T-helper 1 cell (primary cell): ENCODE data around the gene ATP5ME.
A peak's percentile ranks its signal among the peaks of the same experiment; 100 is the strongest.

Experiments used
- DNase-seq, 5 donors: peaks; one replicate each; pipeline ENCODE4 v3.0.0-alpha.2; 2012 to 2020

Gene ATP5ME

GRCh38 chr4:666822-667544, 7.1 kb downstream of the ATP5ME start:
- DNase-seq, result no peak

- DNase-seq, result peak in 1 of 5 donors; percentile 10
These were observed 7.7 kb downstream of the ATP5ME start for GRCh38 chr4:666436-666810.

- DNase-seq, result no peak
These were observed 8.2 kb downstream of the ATP5ME start for GRCh38 chr4:665751-666435.

GRCh38 chr4:665381-665750, 8.7 kb downstream of the ATP5ME start:
- DNase-seq, result no peak

GRCh38 chr4:664713-665231, 9.3 kb downstream of the ATP5ME start:
- no peak for DNase-seq

GRCh38 chr4:663438-664428, 10.3 kb downstream of the ATP5ME start:
- peak; percentile 45 to 76 (median 66) for DNase-seq

- DNase-seq, result no peak
These were observed 11.0 kb downstream of the ATP5ME start for GRCh38 chr4:663046-663437.

- no peak for DNase-seq
These were observed 12.0 kb downstream of the ATP5ME start for GRCh38 chr4:661881-662761.

- DNase-seq, result no peak
These were observed 12.8 kb downstream of the ATP5ME start for GRCh38 chr4:661231-661630.

GRCh38 chr4:660401-660800, 13.7 kb downstream of the ATP5ME start:
- no peak for DNase-seq

- no peak for DNase-seq
These were observed 14.2 kb downstream of the ATP5ME start for GRCh38 chr4:659851-660250.

- DNase-seq, result no peak
These were observed 15.1 kb downstream of the ATP5ME start for GRCh38 chr4:658681-659667.

- DNase-seq, result no peak
These were observed 16.0 kb downstream of the ATP5ME start for GRCh38 chr4:657834-658667.

- no peak for DNase-seq
These were observed 16.7 kb downstream of the ATP5ME start for GRCh38 chr4:657338-657833.

GRCh38 chr4:656436-657337, 17.4 kb downstream of the ATP5ME start:
- no peak for DNase-seq

- no peak for DNase-seq
These were observed 18.5 kb downstream of the ATP5ME start for GRCh38 chr4:655464-656151.

- no peak for DNase-seq
These were observed 19.1 kb downstream of the ATP5ME start for GRCh38 chr4:654871-655463.

GRCh38 chr4:654503-654845, 19.6 kb downstream of the ATP5ME start:
- no peak for DNase-seq
